ENCODE data around the gene KLHDC8A. TPM values are rescaled to one million over a fixed set of nuclear protein-coding genes. Genes with fewer than 3 reads are reported as not detected.

Gene KLHDC8A
- total and polyA plus RNA-seq, 2 donors (not counting 3 experiments of a cell fraction or from before 2014, with no cell fraction given): not detected

- H3K79me2 ChIP-seq (ENCODE audit: control insufficient read depth, insufficient read depth, low read length): no peaks in the 10 kb centered on the region
- POLR2A ChIA-PET: interaction anchor here (1.1 to 1.7 kb wide), 3 partner anchors 9 to 23 kb away, joined by 4 to 9 read pairs (median 6); no protein-coding TSS in a partner anchor
These were observed 62.4 kb downstream of the KLHDC8A start for GRCh38 chr1:205294175-205294917.

More at GRCh38 chr1:205294175-205294917, 62.4 kb downstream of the KLHDC8A start:
- Histone ChIP-seq H3K9me1 (replicated peaks; ENCODE audit: control insufficient read depth, extremely low read depth, insufficient read depth, low read length) (no peaks in the 10 kb centered on the region), H2AFZ (ENCODE audit: low read depth, low read length) (peak overlapping the region; percentile 1), H3K36me3 (ENCODE audit: control insufficient read depth in 2 of 2, extremely low read depth in 1 of 2, insufficient read depth in 2 of 2, low read length in 2 of 2) (no peaks in the 10 kb centered on the region), H4K20me1 (replicated peaks; ENCODE audit: control insufficient read depth, extremely low read depth, insufficient read depth, low read length) (no peaks in the 10 kb centered on the region), H3K27ac (ENCODE audit: insufficient read depth, low read depth, low read length) (peak overlapping the region; percentile 61), H3K9ac (replicated peaks; ENCODE audit: extremely low read depth, insufficient read depth, low read length) (peak overlapping the region; percentile 17), H3K4me2 (ENCODE audit: insufficient read depth, low read length) (peak overlapping the region; percentile 18), H3K4me3 (replicated peaks in 1 of 3; ENCODE audit: insufficient read depth in 1 of 3, low read depth in 1 of 3, low read length in 3 of 3) (no peak overlapping the region), H3K9me3 (replicated peaks; ENCODE audit: control insufficient read depth, insufficient read depth, low read length) (no peaks in the 10 kb centered on the region), H3K27me3 (ENCODE audit: control insufficient read depth in 2 of 2, insufficient read depth in 2 of 2, low read length in 2 of 2) (no peaks in the 10 kb centered on the region), H3K4me1 (ENCODE audit: control insufficient read depth, extremely low read depth, insufficient read depth, low read length) (peaks cover 30% of the 10 kb centered on the region)
- peak; percentile 91 for DNase-seq (ENCODE audit: low read depth, low spot score)
- CTCF ChIA-PET: interaction anchor here (0.9 to 6.9 kb wide), 12 partner anchors 9 to 230 kb away, joined by 3 to 49 read pairs (median 6); partner anchors contain the start of gene NUAK2
- peak; percentile 77 for TF ChIP-seq GATA2 (IDR thresholded peaks at IDR 0.05; ENCODE audit: insufficient read depth, insufficient read length, low read depth, low read length)
- no peak for TF ChIP-seq POLR2A (IDR thresholded peaks at IDR 0.05; ENCODE audit: low read depth, low read length)
- TF ChIP-seq FOS (IDR thresholded peaks at IDR 0.05; ENCODE audit: borderline replicate concordance, insufficient read depth, low read length): peak; percentile 88
- no peak for TF ChIP-seq MYC (IDR thresholded peaks at IDR 0.05; ENCODE audit: low read depth, low read length)
- TF ChIP-seq MAX (IDR thresholded peaks at IDR 0.05; ENCODE audit: insufficient read depth, insufficient read length): no peak
- peak; percentile 63 for TF ChIP-seq POLR2AphosphoS5 (IDR thresholded peaks at IDR 0.05; ENCODE audit: insufficient read depth, low read depth, low read length)
- TF ChIP-seq CTCF (IDR thresholded peaks at IDR 0.05; ENCODE audit: extremely low read depth in 1 of 2, insufficient read depth in 1 of 2, low read depth in 1 of 2, low read length in 2 of 2): no peak
- TF ChIP-seq EZH2 (IDR thresholded peaks at IDR 0.05; ENCODE audit: borderline replicate concordance, low read depth, low read length, severe bottlenecking): no peak
- peak; percentile 84 for TF ChIP-seq JUN (IDR thresholded peaks at IDR 0.05; ENCODE audit: borderline replicate concordance, insufficient read depth, insufficient read length, low read depth)
- intact Hi-C loops (cut with micrococcal nuclease): loop anchor here (1.0 kb wide), 2 partner anchors 10 to 27 kb away; partner anchors contain the start of gene NUAK2
- dilution Hi-C loops (cut with MboI; ENCODE audit: extremely low pct_ligation_motif_present, low sequenced_read_pairs): no loop called here
- peak; percentile 99 for FAIRE-seq
- no TSS peak for BruUV-seq (replicated peaks)
